HepG2 (cell line): ENCODE measurements around the gene VPS13C. TPM values are rescaled to one million over a fixed set of nuclear protein-coding genes. Genes with fewer than 3 reads are reported as not detected.

Experiments
- DZIP1 ChIP-seq: sonication (generic); formaldehyde crosslinking; IDR thresholded peaks from 2 replicates; pipeline ENCODE4 v1.5.0; 2020; ENCODE audit warnings: mild to moderate bottlenecking, missing genetic modification reagents
- GRHL1 ChIP-seq: sonication (generic); formaldehyde crosslinking; conservative IDR thresholded peaks from 2 replicates; pipeline ENCODE4 v1.8.0; 2022; ENCODE audit warnings: missing genetic modification reagents
- HINFP ChIP-seq: sonication (generic); formaldehyde crosslinking; IDR thresholded peaks from 2 replicates; pipeline ENCODE4 v1.4.0; 2020; ENCODE audit warnings: low read depth, mild to moderate bottlenecking, missing genetic modification reagents
- KIAA2018 ChIP-seq: sonication (generic); formaldehyde crosslinking; IDR thresholded peaks from 2 replicates; pipeline ENCODE4 v1.5.0; 2020; ENCODE audit warnings: mild to moderate bottlenecking, missing genetic modification reagents, borderline replicate concordance
- MIER2 ChIP-seq: IDR thresholded peaks from 2 replicates; pipeline ENCODE4 v1.6.1; 2016; ENCODE audit warnings: missing biosample characterization, missing genetic modification reagents
- RBM22 ChIP-seq: fragments of 200-400 bp; formaldehyde crosslinking; optimal IDR thresholded peaks from 2 replicates; pipeline ENCODE3; 2017; ENCODE audit warnings: mild to moderate bottlenecking, low read length, moderate library complexity
- polyA plus RNA-seq, 8 experiments: library from polyadenylated mRNA; depleted of rRNA in 3 of 8; stranded (reverse) in 7 of 8; unstranded in 1 of 8; fragments of >200 nt; fragmentation: Illumina TruSeq in 4 of 8; extraction: Trizol in 4 of 8; gene quantifications; 2 replicates each; pipeline versions ENCODE4 v1.2.1 to v1.2.3, GENCODE V29; 2011 to 2016; ENCODE audit warnings: low read depth in 4 of 8, missing spikeins in 1 of 8, mixed read lengths in 1 of 8; ENCODE audit not compliant: insufficient read depth in 1 of 8
- total RNA-seq, 5 experiments: library from RNA; depleted of rRNA; stranded (reverse); fragments of >200 nt; fragmentation: Illumina TruSeq; extraction: Trizol; gene quantifications; 2 replicates each; pipeline ENCODE4 v1.2.3, GENCODE V29; 2016; ENCODE audit warnings: low read depth in 1 of 5

VPS13C gene
- total and polyA plus RNA-seq, 2 of the 13 experiments (the other 11 are each of a cell fraction or from before 2014, with no cell fraction given): 10.9 to 26.8 TPM

- no peak for TF ChIP-seq DZIP1
- no peak for TF ChIP-seq HINFP
- TF ChIP-seq RBM22: no peak
- no peak for TF ChIP-seq GRHL1 (CRISPR knock-in tag)
- TF ChIP-seq KIAA2018 (CRISPR knock-in tag): no peak
- no peak for TF ChIP-seq MIER2 (CRISPR knock-in tag)
Observed at GRCh38 chr15:61815356-61816083, 244.7 kb downstream of the VPS13C start (continued).
